GM12872 (cell line): ENCODE results near the gene HSF2BP.
A peak's percentile ranks its signal among the peaks of the same experiment; 100 is the strongest.

Experiments
- TF ChIP-seq, protein P1 (sequence below): IDR thresholded peaks from 3 replicates; pipeline ENCODE4 v1.5.1; 2011; ENCODE audit warnings: low read depth, mild to moderate bottlenecking, low read length, moderate library complexity; ENCODE audit not compliant: insufficient read depth

HSF2BP gene

DNA sequence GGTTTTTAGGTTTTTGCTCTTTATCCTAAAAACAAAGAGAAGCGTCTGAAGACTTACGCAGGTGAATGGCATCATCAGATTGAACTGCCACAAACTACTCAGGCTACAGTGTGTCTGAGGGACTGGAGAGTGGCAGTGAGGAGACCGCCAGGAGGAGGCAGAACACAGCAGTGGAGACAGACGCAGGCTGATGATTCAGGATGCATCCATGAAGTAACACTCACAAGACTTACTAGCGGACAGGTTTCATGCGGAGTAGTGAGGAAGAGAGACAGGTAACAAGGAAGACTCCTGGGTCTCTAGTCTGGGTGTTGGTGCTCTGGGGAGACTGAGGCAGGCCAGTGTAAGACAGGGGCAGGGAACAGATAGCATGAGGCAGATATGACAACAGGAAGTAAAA, 5.7 kb downstream of the HSF2BP start:
- TF ChIP-seq, protein P1, sequence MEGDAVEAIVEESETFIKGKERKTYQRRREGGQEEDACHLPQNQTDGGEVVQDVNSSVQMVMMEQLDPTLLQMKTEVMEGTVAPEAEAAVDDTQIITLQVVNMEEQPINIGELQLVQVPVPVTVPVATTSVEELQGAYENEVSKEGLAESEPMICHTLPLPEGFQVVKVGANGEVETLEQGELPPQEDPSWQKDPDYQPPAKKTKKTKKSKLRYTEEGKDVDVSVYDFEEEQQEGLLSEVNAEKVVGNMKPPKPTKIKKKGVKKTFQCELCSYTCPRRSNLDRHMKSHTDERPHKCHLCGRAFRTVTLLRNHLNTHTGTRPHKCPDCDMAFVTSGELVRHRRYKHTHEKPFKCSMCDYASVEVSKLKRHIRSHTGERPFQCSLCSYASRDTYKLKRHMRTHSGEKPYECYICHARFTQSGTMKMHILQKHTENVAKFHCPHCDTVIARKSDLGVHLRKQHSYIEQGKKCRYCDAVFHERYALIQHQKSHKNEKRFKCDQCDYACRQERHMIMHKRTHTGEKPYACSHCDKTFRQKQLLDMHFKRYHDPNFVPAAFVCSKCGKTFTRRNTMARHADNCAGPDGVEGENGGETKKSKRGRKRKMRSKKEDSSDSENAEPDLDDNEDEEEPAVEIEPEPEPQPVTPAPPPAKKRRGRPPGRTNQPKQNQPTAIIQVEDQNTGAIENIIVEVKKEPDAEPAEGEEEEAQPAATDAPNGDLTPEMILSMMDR = no peak

DNA sequence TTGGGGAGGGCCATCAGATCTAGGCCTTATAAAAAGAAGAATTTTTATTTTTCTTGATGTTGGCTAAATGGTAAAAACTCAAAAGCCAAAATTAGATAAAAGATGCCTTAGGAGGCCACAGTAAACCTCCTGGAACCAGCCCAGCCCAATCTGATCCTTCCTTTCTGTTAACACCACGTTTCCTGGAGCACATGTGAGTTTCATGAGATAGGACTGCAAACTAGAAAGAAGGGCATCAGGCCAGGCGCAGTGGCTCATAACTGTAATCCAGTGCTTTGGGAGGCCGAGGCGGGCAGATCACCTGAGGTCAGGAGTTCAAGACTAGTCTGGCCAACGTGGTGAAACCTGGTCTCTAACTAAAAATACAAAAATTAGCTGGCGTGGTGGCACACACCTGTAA, 6.7 kb downstream of the HSF2BP start:
- TF ChIP-seq, protein P1 = no peak

DNA sequence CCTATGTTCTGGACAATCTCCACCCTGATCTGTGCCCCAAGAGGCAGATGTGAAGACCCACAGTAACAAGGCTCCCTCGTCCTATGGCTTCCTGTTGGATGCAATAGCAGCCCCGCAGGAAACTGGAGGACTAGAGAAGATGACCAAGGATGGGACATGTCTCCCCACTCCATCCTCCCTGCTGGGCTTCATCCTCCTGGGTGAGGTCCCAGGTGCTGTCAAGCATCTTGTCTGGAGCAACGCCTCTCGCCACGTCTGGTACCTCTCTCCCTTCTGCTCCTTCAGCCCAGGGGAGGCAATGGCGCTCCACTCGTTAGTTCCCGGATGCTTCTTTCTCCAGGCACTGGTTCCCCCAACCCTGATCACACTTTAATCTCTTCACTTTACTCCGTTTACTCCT, 11.1 kb downstream of the HSF2BP start:
- TF ChIP-seq, protein P1 = no peak

DNA sequence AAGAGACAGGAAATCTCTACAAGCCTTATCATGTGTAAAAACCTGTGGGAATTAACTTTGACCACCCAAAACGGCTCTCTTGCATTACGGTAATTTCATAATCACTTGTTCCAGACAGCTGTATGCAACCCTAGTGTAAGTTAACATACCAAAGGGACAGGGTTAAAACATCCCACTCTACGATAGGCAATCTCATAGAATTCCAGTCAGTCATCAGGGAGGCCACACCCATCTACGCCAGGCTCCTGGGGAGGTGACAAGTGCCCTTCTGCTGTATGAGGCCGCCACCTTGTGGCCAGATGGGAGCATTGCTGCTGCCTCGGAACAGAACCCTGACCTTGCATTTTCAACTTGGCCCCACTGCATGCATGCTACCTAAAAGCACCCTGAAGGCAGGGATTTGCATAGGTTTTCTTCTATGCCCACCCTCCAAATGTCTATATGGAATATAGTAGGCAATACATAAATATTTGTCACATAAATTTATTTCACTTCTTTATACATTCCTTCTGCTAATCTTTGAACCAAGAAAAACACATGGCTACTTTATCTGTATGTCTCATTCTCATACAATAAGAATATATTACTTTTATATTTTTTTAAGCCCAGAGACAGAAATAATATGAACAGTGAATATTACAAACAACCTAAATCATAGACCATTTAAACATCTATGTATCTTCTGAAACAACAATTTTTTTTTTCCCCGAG, 12.6 kb downstream of the HSF2BP start:
- TF ChIP-seq, protein P1 = peak; percentile 99

DNA sequence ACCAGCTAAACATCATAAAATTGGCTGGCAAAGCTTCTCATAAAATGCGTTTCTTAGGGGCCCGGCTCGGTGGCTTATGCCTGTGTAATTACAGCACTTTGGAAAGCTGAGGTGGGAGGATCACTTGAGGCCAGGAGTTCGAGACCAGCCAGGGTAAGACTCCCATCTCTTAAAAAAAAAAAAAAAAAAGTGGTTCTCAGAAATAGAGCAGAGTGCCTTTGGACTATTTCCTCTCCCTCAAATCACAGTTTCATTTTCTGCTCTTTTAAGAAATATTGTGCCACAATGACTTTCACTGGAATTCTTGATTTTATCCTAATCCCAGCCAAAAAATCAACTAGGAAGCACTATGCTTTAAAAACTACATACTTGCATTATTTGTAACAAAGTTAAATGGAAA, 13.3 kb downstream of the HSF2BP start:
- TF ChIP-seq, protein P1 = no peak

DNA sequence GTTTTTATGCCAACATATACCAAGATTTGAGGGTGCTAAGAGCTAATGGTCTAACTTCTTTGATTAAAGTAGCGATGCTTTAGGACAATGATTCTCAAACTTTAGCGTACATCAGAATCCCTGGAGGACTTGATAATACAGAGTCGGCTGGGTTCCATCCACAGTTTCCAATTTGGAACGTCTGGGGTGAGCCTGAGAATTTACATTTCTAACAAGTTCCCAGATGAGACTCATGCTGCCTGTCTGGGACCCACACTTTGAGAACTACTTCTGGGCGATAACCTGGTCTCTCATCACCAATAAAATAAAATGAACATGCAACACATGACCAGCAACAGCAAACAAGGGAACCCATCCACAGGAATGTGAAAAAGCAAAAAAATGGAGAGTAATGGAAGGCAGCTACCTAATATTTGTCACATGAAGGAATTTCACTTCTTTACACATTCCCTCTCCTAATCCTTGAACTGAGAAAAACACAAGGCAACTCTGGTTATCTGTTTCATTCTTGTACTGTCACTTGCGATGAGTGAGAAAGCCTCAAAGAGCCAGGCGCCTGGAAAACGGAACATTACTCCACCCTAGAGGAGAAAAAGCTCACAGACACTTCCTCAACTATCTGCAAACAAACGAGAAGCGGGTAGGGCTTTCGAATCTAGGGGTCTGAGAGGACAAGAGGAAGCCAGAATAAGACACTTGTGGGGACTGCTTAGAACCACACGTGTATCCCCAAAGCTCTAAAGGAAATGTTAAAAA, 14.0 kb downstream of the HSF2BP start:
- TF ChIP-seq, protein P1 = peak; percentile 47; the same call in 2 of the 3 replicates

DNA sequence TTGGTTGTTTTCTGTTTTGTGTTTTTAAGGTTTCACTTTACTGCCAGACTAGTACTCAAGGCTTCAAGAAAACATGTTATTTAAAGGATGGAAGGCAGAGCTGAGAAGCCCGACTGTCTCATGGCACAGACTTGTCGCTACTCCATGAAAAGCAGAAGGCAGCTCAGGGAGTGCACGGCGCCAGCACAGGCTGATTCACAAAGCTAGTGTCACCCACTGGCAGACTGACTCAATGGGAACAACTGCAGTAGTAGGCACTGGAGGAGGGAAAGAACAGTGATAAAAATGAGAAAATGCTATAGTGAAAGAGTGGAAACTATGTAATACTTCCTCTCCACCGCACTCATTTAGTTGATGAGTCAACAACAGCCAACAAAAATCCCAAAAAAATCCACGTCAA, 14.7 kb downstream of the HSF2BP start:
- TF ChIP-seq, protein P1 = no peak
